ENCODE measurements around the gene MBTD1.

GRCh38 chr17:51144266-51145022, 115.4 kb downstream of the MBTD1 start:
- TF ChIP-seq CTCF (IDR thresholded peaks at IDR 0.05) (no peak), POLR2A (IDR thresholded peaks at IDR 0.05) (no peak)
